Frontal cortex (tissue), 4 donors: Measurements from ENCODE around the gene WBP2. TPM values are rescaled to one million over a fixed set of nuclear protein-coding genes. Genes with fewer than 3 reads are reported as not detected.
A peak's percentile ranks its signal among the peaks of the same experiment; 100 is the strongest.
"Not testable (repeated sequence)": the region's sequence is repeated elsewhere in the genome, so short reads cannot be mapped to it uniquely, and the experiment has no call there.

Experiments used
- DNase-seq, 2 donors: peaks; one replicate each; pipeline ENCODE4 v3.0.0; 2012; ENCODE audit warnings: low spot score in 2 of 2
- FAIRE-seq: peaks from 2 replicates; lab custom pipeline; 2012; peaks lifted over from hg19 to GRCh38; lab: Jason Lieb, UNC
- total RNA-seq: library from RNA; depleted of rRNA; stranded (reverse); fragments of >200 nt; gene quantifications from one replicate; pipeline ENCODE4 v1.2.3, GENCODE V29; 2014
- donor health status: control.
- donor health status: control.
- donor health status: control.

The WBP2 gene
- total RNA-seq, 1 donor from 2014 or later, result 22.0 TPM

GRCh38 chr17:75891022-75891604, 36.0 kb upstream of the WBP2 start:
- no peak for FAIRE-seq
- no peak for DNase-seq

GRCh38 chr17:75889454-75889853, 34.3 kb upstream of the WBP2 start:
- FAIRE-seq (no peak), DNase-seq (no peak)

GRCh38 chr17:75888484-75888883, 33.3 kb upstream of the WBP2 start:
- no peak for DNase-seq
- FAIRE-seq, result no peak

GRCh38 chr17:75885860-75886259, 30.7 kb upstream of the WBP2 start:
- DNase-seq, FAIRE-seq: not testable (repeated sequence)

- DNase-seq, result no peak
- FAIRE-seq, result no peak
Measured at GRCh38 chr17:75885431-75885830, 30.3 kb upstream of the WBP2 start.

- FAIRE-seq, result no peak
- DNase-seq, result no peak
Measured at GRCh38 chr17:75881678-75882454, 26.7 kb upstream of the WBP2 start.

- no peak for FAIRE-seq
- DNase-seq, result no peak
Measured at GRCh38 chr17:75880266-75880665, 25.1 kb upstream of the WBP2 start.

- DNase-seq (peak; percentile 80 to 81), FAIRE-seq (no peak)
Measured at GRCh38 chr17:75878174-75878998, 23.3 kb upstream of the WBP2 start, which contains the start of gene TRIM47. TSS of gene TRIM47 (minus strand) at chr17:75878581. CDS start at chr17:75878548, 33 bp downstream.

- peak; percentile 72 to 73 for DNase-seq
- no peak for FAIRE-seq
Measured at GRCh38 chr17:75877752-75878173, 22.6 kb upstream of the WBP2 start.

GRCh38 chr17:75876938-75877751, 22.0 kb upstream of the WBP2 start:
- DNase-seq (peak; percentile 78 to 86), FAIRE-seq (no peak)

- FAIRE-seq (no peak), DNase-seq (peak in 1 of 2 donors; percentile 20)
Measured at GRCh38 chr17:75876190-75876937, 21.2 kb upstream of the WBP2 start.

- no peak for FAIRE-seq
- DNase-seq, result peak in 1 of 2 donors; percentile 36
Measured at GRCh38 chr17:75875940-75876189, 20.7 kb upstream of the WBP2 start.

- FAIRE-seq (no peak), DNase-seq (peak in 1 of 2 donors; percentile 18)
Measured at GRCh38 chr17:75875182-75875939, 20.2 kb upstream of the WBP2 start.

- peak in 1 of 2 donors; percentile 10 for DNase-seq
- no peak for FAIRE-seq
Measured at GRCh38 chr17:75874323-75875181, 19.4 kb upstream of the WBP2 start.

- FAIRE-seq, result no peak
- DNase-seq, result peak in 1 of 2 donors; percentile 2
Measured at GRCh38 chr17:75873587-75874322, 18.6 kb upstream of the WBP2 start.

GRCh38 chr17:75872434-75873351, 17.6 kb upstream of the WBP2 start:
- DNase-seq, result peak in 1 of 2 donors; percentile 42
- no peak for FAIRE-seq
